Pons (tissue), 1 donor: ENCODE measurements around the gene PODXL2.

ENCODE experiments used
- DNase-seq: peaks from one replicate; pipeline ENCODE4 v3.0.0-alpha.2; 2016; ENCODE audit warnings: low spot score

PODXL2 gene

DNA sequence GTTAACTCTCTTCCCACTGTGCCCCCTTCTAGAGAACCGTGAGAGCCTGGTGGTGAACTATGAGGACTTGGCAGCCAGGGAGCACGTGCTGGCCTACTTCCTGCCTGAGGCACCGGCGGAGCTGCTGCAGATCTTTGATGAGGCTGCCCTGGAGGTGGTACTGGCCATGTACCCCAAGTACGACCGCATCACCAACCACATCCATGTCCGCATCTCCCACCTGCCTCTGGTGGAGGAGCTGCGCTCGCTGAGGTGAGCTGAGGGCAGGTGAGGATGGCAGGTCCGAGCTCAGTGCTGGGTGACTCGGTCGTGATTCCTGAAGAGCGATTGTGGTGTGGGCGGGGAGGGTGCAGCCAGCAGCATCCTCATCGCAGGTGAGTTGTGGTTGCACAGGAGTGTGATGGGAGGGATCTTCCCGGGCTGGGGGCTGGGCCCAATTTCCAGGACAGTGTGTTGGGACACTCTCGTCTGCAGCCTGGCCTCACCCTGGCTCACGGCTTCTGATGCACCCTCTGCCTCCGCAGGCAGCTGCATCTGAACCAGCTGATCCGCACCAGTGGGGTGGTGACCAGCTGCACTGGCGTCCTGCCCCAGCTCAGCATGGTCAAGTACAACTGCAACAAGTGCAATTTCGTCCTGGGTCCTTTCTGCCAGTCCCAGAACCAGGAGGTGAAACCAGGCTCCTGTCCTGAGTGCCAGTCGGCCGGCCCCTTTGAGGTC is 22.7 kb upstream of the PODXL2 start:
- DNase-seq = no peak

DNA sequence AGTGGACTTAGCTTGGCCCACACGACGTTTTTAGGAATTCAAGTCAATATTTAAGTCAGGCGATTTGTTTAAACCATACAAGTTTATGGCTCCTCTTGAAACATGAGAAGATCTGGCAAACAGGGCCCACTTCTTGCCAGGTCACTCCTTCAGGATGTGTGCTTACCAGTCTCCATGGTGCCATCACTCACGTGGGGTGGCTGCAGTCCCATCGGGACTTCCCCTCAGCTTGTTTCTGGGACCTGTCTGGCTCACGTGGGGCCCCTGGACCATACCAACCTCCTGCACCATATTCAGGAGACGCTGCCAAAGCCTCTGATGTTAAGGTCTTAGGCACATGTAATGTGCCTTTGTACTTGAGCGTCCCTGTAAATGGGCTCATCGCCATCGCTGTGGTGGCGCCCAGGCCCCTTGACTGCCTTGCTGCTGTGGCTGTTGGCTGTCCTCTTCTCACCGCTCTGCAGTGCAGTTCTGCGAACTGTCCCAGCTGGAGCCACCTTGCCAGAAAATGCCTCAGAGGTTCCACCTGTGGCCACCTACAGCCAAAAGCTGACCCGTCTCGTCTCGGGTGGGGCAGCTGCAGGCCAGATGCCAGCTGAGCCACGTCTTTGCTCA is 21.9 kb upstream of the PODXL2 start:
- no peak for DNase-seq

DNA sequence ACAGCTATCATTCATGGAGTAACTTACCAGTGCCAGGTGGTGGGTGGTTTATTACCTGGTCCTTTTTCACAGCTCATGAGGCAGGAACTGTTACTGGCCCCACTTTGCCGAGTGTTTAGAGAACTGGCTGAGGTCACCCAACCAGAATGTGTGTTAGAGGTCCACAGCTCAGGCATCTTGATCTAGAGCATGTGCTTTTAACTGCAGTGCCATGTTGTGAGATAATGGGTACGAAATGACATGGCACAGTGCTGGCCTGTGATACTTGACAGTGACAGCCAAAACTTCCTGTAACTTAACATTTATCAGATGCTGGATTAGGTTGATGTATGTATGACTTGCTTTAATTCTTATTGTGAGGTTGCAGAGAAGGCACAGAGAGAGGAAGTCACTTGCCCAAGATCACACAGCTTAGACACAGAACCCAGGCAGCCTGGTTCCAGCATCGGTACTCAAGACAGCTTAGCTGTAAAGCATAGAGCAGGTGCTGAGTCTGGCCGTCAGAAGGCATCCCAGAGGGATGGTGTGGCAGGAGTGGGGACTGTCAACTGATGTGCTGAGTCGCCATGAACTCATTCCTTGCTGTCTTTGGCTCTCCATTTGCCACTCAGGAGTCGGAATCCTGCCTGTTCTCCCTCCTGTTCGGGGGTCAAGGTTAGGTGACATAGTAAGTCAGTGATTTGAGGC is 21.2 kb upstream of the PODXL2 start:
- no peak for DNase-seq

DNA sequence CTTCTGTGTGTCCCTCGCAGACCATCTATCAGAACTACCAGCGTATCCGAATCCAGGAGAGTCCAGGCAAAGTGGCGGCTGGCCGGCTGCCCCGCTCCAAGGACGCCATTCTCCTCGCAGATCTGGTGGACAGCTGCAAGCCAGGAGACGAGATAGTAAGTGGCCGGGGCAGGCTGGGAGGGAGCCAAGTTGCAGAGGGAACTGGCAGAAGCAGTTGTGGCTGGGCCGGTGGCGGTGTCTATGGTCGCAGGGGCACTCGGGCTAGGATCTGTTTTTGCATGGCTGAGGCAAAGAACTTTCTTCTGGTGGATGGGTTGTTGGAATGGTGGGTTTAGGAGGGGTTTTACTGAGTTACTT is 20.6 kb upstream of the PODXL2 start:
- no peak for DNase-seq

DNA sequence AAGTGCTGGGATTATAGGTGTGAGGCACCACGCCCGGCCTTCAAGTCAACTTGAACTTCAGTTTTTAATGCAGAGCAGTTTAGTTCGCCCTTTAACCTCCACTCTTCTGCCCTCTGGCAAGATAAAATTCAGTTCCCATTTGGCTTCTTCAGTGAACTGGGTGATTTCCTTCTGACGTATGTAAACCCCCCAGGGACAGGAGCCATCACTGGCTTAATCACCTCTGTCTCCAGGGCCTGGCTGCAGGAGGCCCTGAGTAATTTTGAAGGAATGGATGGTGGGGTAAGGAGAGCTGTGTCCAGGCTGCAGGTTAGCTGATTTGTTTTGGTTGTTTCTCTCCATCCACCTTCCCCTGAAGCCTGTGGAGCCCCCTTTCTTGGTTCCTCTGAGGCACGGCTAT is 18.9 kb upstream of the PODXL2 start:
- no peak for DNase-seq

DNA sequence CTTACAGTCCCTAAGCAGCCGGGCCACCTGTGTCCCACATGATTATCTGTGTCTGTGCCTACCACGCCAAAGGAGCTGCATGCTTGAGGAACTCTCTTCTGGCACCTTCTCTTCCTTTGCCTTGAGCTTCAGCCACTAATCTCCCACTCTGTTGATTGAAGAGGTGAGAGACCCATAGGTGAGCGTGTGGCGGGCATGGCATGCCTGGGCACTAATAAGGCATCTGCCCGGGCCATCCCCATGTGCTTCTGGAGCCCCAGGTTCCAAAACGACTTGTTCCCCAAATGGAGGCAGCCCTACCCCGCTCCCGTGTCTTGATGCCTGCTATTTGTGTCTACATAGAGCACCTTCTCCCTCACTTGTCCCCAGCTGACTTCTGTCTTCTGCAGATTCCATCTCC is 17.7 kb upstream of the PODXL2 start:
- DNase-seq = no peak

DNA sequence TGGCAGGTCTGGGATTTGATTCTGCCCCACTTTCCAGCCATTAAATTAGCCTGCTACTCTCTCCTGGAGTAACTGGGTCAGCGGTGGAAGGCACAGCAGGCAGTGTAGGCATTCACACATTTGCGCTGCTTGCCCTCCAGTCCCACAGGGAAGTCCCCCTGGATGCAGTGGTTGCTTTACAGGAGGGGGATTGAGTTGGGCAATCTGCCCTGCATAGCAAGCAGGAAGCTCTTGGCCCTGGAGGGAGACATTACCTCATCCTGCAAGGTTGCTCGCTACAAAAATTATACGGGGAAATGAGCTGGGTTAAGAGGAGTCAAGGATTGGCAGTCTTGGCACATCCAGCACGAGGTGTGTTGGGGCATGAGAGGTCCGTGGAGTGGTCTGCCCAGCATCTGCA is 16.0 kb upstream of the PODXL2 start:
- DNase-seq = no peak

DNA sequence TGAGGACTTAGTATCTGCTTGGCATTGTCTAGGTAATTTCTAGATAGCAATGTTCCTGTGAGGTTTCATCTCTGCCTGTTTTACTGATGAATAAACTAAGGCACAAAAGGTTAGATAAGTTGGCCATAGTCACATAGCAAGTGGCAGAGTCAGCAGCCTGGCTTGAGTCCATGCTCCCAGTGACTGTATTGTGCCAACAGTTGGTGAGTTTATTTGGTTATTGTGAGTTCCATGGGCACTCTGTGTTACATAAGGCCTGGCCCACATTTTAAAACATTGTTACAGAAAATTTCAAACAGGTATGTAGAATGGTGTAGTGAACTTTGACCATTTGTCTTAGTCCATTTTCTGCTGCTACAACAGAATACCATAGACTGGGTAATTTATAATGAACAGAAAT is 15.6 kb upstream of the PODXL2 start:
- DNase-seq = no peak

DNA sequence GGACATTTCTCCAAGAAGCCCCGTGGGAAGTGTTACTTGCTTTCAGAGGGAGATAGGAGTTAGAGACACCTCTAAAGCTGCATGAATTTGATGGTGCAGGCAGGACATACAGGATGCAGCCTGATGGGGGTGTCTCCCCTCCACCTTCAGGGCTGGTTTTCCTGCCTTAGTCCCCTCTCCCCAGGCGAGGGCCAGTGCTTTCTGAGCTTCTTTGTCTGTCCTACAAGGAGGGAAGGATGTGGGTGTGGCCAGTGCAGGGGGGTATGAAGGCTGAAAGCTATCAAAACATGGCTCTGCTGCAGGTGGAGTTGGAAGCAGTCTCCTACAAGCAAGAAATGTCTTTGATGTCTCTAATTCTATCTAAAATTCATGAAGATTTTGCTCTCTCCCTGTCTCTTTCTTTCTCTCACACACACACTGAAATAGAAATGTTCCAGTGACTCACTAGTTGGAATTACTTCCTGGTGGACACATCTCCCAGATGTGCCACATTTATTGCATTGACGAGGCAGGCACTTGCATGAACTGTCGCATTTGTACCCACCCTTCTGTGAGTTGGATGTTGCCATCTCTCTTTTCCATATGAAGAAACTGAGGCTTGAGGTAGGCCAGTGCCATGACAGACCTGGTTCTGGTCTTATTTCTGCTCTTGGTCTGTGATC is 13.9 kb upstream of the PODXL2 start:
- DNase-seq = no peak

DNA sequence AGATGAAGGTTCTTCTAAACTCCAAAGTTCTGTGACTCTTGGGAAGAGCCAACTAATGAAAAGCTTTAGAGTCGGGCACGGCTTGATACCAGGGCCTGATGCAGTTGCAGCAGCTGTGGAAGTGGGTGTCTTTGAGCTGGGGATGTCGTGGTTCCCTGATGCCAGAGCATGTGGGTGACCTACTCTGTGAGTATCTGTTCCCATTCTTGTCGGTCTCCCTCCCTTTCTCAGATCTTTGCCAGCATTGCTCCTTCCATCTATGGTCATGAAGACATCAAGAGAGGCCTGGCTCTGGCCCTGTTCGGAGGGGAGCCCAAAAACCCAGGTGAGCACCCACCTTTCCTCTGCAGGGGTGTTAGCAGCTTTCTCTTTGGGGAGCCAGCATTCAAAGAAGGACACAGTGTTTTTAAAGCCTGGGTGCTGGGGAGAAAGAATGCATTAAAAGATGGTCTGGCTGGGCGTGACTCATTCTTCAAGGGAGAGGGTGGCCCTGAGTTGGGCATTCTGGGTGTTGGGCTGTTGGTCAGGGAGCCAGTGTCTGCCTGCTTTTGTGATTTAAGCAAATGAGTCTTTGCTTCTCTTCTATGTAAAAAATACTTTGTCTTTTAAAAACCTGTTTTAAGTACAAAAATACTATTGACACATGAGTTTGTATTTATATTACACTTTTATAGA is 13.2 kb upstream of the PODXL2 start:
- DNase-seq = no peak

DNA sequence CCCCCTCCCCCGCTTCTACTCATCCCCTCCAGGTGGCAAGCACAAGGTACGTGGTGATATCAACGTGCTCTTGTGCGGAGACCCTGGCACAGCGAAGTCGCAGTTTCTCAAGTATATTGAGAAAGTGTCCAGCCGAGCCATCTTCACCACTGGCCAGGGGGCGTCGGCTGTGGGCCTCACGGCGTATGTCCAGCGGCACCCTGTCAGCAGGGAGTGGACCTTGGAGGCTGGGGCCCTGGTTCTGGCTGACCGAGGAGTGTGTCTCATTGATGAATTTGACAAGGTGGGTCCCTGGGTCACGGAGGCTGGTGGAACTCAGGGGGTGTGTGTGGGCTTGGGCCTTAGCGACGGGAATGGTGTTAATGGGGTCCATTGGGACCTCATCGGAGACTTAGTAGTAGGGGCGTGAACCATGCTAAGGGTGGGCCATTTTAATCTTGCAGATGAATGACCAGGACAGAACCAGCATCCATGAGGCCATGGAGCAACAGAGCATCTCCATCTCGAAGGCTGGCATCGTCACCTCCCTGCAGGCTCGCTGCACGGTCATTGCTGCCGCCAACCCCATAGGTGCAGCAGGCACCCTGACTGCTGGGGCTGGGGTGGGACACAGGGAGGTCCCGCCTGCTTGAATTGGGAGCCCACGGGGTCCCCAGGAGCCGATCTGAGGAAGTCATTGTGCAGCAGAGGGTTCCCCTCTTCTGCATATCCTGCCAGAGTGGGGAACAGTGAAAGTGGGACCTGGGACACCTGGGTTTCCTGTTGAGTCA is 12.0 kb upstream of the PODXL2 start:
- no peak for DNase-seq

DNA sequence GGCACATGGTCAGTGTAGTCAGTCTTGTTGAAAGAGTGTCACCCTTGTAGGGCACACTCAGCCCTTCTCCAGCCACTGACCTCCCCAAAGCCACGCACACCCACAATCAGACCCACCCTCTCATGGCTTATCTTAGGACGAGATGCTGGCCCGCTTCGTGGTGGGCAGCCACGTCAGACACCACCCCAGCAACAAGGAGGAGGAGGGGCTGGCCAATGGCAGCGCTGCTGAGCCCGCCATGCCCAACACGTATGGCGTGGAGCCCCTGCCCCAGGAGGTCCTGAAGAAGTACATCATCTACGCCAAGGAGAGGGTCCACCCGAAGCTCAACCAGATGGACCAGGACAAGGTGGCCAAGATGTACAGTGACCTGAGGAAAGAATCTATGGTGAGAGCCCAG is 10.1 kb upstream of the PODXL2 start:
- DNase-seq = no peak

DNA sequence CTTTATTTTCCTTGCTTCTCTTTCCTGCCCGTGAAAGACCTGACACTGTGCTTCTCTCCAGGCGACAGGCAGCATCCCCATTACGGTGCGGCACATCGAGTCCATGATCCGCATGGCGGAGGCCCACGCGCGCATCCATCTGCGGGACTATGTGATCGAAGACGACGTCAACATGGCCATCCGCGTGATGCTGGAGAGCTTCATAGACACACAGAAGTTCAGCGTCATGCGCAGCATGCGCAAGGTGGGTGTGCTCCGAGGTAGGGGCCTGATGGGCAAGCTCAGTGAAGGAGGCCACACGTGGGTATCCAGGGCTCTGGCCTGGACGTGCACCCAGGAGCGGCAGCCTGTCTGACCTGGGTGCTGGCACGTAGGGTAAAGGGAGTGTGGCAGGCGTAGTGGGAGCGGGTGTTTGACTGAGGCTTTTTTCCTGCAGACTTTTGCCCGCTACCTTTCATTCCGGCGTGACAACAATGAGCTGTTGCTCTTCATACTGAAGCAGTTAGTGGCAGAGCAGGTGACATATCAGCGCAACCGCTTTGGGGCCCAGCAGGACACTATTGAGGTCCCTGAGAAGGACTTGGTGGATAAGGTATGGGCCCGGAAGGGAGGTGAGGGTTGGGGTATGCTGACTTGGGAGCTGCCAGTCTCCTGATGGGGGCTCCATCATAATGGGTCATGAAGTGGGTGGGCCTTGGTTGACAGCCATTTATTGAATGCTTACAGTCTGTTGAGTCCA is 8.2 kb upstream of the PODXL2 start:
- no peak for DNase-seq

DNA sequence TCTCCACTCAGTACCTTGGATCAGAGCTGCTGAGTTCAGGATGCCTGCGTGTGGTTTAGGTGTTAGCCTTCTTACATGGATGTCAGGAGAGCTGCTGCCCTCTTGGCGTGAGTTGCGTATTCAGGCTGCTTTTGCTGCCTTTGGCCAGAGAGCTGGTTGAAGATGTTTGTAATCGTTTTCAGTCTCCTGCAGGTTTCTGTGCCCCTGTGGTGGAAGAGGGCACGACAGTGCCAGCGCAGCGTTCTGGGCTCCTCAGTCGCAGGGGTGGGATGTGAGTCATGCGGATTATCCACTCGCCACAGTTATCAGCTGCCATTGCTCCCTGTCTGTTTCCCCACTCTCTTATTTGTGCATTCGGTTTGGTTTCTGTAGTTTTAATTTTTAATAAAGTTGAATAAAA is 7.0 kb upstream of the PODXL2 start:
- no peak for DNase-seq

DNA sequence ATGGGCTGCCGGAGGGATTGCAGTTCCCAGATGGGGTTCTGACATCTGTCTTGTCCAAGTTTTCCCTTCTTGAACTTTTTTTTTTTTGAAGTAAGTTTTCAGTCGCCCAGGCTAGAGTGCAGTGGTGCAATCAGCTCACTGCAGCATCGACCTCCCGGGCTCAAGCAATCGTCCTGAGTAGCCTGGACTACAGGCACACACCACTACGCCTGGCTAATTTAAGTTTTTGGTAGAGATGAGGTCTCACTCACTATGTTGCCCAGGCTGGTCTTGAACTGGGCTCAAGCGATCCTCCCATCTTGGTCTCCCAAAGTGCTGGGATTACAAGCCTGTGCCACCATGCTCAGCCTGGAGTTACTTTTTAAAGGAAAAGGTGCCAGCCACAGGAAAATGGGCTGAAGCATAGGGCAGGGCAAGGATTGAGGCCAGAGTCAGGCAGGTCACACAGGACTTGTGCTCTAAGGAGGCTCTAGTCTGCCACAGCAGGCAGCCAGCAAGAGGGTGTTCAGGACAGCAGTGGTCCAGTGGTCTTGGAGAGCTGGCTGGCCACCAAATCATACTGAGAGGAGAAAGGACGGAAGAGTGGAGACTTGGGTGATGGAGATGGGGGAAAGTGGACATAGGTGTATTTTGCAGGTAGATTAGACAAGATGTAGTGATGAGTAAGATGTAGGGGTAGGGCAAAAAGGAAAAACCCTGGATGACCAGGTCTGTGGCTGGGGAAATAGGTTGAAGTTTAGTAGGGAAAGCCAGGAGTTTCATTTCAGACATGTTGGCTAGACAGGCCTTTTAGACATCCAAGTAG is 6.0 kb upstream of the PODXL2 start:
- no peak for DNase-seq

DNA sequence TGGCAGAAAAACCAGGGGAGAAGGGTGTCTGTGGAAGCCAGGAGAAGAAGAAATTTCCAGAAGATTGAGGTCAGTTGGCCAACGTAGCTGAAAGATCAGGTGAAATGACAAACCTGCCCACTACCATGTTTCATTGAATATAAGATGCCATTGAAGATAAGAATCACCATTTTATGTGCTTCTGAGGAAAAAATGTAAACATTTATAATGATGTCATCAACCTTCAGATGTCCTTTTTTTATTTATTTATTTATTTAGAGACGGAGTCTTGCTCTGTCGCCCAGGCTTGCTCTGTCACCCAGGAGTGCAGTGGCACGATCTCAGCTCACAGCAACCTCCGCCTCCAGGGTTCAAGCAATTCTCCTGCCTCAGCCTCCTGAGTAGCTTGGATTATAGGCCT is 4.9 kb upstream of the PODXL2 start:
- no peak for DNase-seq

DNA sequence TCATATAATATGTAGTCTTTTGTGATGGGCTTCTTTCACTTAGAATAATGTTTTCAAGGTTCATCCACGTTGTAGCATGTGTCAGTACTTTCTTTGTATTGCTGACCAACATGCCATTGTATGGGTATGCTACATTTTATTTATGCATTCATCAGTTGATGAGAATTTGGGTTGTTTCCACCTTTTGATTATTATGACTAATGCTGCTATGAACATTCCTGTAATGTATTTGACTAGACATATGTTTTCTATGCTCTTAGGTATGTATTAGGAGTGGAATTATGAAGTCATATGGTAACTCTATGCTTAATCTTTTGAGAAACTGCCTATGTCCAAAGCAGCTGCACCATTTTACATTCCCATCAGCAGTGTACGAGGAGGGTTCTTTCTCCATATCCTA is 3.2 kb upstream of the PODXL2 start:
- DNase-seq = no peak

DNA sequence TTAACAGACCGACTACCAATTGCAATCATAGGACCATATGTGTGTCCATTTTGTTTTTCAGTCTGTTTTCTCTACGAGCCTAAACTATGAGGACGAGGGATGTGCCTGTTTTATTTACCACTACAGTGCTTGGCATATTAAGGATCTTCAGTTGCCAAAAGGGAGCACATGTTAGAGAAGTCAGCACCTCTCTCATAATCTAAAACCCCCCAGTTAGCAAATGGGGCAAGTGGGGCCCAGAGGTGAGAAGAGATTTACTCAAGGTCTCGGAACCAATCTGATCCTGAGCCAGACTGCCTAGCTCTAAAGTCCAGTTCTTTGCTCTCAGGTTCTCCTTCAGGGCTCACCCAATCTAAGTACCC is 578 bp upstream of the PODXL2 start:
- DNase-seq = no peak

DNA sequence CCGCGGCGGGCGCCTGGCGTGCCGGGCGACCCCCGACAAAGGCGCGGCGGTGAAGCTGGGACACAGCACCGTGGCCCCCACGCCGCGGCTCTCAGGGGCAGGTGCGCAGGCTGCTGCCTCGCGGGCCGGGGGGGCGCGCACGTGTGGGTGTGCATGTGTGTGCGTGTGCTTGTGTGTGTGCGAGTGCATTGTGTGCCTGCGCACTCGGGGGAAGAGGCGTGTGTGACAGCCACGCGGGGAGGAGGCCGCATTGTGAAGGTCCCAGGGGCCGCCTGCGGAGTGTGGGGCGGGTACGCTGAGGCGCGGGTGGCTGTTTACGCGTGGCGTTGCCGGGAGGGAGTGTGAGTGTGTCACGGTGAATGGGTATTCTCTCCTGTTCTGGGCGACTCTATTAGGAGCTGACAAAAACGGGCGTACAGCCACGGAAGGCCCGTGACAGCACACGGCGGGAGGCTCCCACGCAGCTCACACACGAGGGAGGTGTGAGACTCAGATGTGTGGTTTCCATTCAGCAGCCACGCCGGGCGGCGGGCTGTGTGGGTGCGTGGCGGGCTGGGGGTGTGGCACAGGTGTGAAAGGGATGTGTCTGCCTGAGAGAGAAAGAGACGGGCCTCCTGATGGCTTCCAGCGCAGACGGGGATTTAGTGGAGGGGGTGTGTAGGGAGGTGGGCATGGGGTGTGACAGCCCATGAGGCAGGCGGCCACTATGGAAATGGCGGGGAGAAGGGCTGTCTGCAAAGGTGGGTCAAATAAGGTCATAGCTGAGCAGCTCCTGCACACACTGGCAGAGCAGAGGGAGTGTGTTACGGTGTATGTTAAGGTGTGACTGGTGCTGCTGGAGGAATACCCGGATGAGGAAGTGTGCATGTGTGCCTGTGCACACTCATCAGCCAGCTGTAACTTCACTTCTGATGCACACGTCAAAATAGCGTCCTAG is 750 bp downstream of the PODXL2 start:
- DNase-seq = no peak
